NCI-H1417 treated with DMSO at 0.1 percent for 48 hours (cell line): ENCODE results near the gene EPB41.
A peak's percentile ranks its signal among the peaks of the same experiment; 100 is the strongest.
"Not testable (repeated sequence)": the region's sequence is repeated elsewhere in the genome, so short reads cannot be mapped to it uniquely, and the experiment has no call there.

Source experiments
- DNase-seq: peaks from one replicate; lab custom pipeline; 2025; lab: John Stamatoyannopoulos, UW

The EPB41 gene

DNA sequence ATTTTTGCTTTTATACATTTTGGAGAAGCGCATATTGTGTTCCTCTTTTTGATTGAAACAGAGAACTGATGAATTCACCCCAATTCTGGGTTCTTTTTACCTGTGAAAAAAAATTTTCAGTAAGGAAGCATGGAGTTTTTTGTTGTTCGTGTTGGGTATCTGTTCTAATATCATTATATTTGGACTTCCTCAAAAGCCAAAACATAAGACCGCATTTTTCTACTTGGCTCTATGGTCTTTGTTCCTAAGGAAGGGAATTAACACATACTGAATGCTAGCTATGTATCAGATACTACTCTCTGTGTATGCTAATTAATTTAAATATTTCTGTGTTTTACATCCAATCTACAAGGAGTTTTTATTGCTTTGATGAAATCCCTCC, 12.9 kb downstream of the EPB41 start:
- no peak for DNase-seq

- DNase-seq = no peak
Observed at GRCh38 chr1:28927648-28928313, 13.4 kb downstream of the EPB41 start.

DNA sequence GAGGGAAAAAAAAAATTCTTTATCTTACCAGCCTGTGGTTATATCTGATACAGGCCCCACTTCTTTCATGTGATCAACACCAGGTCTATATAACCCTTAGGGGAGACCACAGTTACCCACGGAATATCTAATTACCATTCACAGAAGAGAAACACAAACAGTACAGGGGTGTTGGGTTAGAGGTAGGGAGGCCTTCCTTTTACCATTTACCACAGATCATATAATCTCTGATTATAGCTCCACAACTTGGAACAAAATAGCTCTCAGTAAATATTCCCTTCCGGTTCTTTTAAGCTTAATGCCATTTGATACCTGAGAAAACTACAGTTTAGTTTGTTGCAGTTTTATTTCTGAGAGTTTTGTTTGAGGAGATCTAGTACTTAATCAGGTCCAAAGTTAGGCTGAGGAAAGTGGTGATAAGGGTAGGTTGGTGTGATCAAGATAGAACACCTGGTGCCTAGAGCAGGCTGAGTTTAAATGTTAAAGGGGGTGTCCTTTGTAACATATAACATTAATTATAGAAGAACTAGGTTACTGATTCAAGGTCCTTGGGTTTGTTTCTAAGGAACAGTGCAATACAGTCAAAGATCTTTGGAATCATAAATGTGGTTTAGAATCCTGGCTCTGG, 14.1 kb downstream of the EPB41 start:
- DNase-seq = no peak

- no peak for DNase-seq
Observed at GRCh38 chr1:28933277-28933676, 18.9 kb downstream of the EPB41 start.

- DNase-seq = no peak
Observed at GRCh38 chr1:28933918-28934317, 19.5 kb downstream of the EPB41 start.

DNA sequence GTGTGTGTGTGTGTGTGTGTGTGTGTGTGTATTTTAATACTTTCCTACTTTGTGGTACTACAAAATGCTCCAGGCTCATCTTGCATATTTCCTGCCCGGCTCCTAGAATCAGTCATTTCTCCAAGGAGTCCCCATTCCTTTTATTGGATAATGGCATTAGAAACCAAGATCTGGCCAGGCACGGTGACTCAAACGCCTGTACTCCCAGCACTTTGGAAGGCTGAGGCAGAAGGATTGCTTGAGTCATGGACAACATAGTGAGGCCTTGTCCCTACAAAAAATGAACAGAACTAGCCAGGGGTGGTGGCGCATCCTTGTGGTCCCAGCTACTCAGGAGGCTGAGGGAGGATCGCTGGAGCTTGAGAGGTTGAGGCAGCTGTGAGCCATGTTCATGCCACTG, 20.3 kb downstream of the EPB41 start:
- DNase-seq = no peak

GRCh38 chr1:28935293-28935692, 20.9 kb downstream of the EPB41 start:
- no peak for DNase-seq

DNA sequence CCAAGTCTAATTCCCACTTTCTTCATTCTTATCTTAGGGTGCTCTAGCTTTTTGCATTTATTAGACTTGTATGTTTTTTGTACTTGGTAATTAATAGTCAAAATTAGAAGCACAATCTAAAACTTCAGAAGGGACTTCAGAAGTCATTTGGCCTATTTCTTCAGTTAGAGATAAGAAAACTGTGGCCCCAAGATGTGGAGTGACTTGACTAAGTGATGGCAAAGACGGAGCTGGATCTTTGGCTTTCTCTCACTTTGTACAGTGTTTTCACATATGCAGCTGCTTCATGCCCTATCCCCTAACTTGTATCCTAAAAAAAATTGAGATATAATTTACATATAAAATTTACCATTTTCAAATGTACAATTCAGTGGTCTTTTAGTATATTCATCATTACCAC, 21.7 kb downstream of the EPB41 start:
- DNase-seq = no peak

DNA sequence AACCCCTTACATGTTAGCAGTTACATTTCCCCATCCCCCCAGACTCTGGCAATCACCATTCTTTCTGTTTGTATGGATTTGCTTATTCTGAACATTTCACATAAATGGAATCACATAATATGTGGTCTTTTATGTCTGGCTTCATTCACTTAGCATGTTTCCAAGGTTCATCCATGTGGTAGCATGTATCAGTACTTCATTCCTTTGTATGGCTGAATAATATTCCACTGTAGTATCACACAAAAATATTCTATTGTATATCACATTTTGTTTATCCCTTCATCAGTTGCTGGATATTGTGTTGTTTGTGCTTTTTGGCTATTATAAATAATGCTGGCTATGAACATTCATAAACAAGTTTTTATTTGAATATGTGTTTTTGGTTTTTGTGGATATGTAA, 22.2 kb downstream of the EPB41 start:
- DNase-seq = no peak

- not testable (repeated sequence) for DNase-seq
Observed at GRCh38 chr1:28943581-28943980, 29.2 kb downstream of the EPB41 start.

GRCh38 chr1:28950006-28950405, 35.6 kb downstream of the EPB41 start:
- no peak for DNase-seq

DNA sequence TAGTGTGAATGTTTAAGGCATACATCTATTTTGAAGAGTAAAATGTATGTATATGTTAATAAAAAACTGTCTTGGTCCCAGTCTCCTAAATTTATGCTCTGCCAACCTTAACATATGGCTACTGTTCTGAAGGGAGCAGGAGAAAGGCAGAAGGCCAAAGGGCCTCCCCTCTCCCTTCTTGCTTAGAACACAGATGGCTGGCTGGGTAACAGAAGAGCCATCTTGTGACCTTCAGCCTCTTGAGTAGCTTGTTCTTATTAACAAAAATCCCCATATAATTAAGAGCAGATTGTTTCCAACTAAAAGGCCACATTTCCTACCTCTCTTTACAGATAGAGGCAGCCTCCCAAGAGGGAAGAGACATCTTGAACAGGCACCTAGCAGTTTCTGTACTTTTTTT, 36.1 kb downstream of the EPB41 start:
- DNase-seq = no peak

DNA sequence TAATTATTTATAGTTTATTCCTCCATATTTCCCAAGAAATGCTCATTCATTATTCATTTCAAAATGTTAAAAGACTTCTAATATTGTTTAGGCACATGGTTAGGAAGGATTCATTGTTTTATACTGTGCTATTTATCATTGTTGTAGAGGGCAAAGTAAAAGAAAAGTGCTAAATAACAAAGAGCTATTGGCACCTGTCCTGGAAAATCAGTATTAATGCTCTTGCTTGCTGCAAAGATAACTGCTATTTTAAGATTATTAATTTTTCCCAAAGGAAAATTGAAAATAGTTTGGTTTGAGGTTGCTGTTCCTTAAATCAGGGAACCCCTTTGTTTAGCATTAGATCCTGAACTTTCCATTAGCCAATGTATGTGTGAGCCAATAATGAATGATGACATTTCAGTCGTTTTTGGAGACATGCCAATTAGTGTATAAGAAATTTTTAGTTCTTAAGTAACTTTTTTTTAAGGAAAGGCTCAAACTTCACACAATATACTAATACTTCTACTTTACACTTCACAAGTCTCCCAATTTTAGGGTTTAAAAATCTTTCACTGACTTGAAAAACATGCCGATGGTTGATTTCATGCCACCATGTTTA, 39.9 kb downstream of the EPB41 start:
- DNase-seq = no peak

- DNase-seq = peak; percentile 98
Observed at GRCh38 chr1:28956038-28956464, 41.7 kb downstream of the EPB41 start.

DNA sequence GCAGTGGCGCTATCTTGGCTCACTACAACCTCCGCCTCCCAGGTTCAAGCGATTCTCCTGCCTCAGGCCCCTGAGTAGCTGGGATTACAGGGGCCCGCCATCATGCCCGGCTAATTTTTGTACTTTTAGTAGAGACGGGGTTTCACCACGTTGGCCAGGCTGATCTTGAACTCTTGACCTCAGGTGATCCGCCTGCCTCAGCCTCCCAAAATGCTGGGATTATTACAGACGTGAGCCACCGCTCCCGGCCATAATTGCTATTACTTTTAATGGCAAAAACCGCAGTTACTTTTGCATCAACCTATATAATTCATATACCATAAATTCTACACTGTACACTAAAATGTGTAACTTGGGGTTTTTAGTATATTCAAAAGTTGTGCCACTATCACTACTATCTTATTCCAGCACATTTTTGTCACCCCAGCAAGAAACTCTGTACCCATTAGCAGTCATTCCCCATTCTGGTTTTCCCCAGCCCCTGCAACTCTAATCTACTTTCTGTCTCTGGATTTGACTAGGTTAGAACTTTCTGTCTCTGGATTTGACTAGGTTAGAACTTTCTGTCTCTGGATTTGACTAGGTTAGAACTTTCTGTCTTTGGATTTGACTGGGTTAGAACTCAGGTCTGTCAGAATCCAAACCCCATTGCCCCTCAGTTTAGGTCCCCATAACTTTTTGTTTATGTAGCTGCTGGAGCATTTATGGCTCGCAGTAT, 47.9 kb downstream of the EPB41 start:
- DNase-seq = not testable (repeated sequence)

- no peak for DNase-seq
Observed at GRCh38 chr1:28965271-28965870, 51.0 kb downstream of the EPB41 start.

DNA sequence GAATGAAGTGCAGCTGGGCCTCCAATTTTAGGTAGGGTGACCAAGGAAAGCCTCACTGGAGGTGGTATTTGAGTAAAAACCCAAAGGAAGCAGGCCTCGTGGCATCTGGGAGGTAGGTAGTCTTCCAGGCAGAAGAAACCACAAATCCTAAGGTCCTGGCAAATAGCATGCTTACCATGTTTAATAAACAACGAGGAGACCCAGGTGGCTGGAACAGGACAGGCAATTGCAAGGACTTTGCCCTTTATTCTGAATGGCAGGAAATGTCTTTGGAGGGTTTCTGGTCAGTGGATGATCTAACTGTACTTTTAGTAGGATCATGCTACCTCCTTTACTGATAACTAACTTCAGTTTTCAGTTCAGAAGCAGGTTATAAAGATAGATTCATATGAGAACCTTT, 52.2 kb downstream of the EPB41 start:
- no peak for DNase-seq

DNA sequence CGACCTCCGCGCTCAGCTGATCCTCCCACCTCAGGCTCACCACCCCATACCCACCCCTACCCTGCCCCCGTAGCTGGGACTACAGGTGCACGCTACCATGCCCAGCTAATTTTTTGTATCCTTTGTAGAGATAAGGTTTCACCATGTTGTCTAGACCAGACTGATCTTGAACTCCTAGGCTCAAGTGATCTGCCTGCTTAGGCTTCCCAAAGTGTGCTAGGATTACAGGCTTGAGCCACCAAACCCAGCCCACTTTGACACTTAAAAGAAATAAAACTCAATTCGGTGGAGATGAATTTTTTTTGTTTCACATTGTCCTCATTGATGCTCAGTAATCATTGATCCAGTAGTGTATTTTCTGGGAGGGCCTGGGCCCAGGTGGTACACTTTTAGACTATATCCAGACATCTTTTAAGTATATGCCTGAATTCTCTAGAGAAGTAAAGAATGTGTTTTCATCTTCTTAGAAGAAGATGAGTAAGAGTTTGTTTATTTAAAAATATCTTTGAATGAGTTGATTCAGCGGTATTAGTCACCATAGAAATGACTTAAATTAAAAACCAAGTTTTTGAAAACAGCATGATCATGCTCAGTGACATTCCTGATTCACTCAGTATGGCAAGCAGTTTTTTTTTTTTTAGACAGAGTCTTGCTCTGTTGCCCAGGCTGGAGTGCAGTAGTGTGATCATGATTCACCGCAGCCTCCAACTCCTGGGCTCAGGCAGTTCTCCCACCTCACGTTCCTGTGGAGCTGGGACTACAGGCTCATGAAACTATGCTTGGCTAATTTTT, 57.8 kb downstream of the EPB41 start:
- DNase-seq = no peak

DNA sequence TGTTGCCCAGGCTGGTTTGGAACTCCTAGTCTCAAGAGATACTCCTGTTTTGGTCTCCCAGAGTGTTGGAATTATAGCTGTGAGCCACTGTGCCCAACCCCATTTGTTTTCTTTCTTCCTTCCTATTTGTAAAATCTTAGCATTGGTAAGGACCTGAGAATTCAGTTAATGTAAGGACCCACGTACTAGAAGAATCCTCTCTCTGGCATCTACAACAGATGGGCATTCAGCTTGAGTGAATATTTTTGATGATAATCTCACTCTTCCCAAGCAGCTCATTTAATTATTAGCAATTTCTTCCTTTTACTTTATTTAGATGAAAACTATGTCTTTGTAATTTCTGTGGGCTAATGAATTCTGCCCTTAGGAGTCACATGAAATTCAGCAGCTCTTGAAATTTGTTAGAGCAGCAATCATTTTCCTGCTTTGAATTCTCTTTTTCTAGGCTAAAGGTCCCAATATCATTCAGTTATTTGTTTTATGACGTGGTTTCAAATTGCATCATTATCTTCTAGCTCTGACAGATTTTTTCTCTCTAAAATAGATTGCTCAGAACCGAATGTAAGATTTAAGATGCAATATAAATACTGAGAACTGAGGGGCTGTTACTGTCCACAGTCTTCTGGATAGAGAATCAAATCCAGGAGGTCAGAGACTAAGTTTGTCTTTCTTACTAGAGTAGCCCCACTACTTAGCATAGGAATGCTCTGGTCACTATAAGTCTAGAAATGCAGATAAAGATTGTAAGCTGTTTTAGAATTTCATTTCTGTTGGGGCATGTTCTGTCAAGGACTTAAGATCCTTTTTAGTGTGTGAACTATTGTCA, 59.4 kb downstream of the EPB41 start:
- DNase-seq = no peak

- no peak for DNase-seq
Observed at GRCh38 chr1:28974432-28974831, 60.1 kb downstream of the EPB41 start.

GRCh38 chr1:28976248-28976647, 61.9 kb downstream of the EPB41 start:
- no peak for DNase-seq
